Fibroblast of skin of back (primary cell): ENCODE results near the gene GBE1.
A peak's percentile ranks its signal among the peaks of the same experiment; 100 is the strongest.
"Not testable (repeated sequence)": the region's sequence is repeated elsewhere in the genome, so short reads cannot be mapped to it uniquely, and the experiment has no call there.

Experiments
- DNase-seq: peaks from one replicate; pipeline ENCODE4 v3.0.0-alpha.2; 2013

Gene GBE1

GRCh38 chr3:81753416-81754027 lies 7.9 kb downstream of the GBE1 start:
- DNase-seq = no peak

- no peak for DNase-seq
Measured at GRCh38 chr3:81752604-81753003, 8.8 kb downstream of the GBE1 start.

DNA sequence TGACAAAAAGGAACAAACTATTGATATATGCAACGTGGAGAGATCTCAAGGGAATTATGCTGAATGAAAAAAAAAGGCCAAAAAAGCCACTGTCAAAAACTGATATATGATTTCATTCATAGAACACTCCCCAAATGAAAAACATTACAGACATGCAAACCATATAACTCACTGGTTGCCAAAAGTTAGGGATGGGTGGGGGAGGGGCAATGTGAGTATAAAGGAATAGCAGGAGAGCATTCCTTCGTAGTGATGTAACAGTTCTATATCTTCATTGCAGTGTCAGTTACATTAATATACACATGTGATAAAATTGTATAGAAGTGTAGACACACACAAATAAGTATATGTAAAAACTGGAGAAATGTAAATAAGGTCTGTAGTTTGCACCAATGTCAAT lies 12.2 kb downstream of the GBE1 start:
- DNase-seq = peak; percentile 93

GRCh38 chr3:81747280-81747679 lies 14.2 kb downstream of the GBE1 start:
- DNase-seq = not testable (repeated sequence)

DNA sequence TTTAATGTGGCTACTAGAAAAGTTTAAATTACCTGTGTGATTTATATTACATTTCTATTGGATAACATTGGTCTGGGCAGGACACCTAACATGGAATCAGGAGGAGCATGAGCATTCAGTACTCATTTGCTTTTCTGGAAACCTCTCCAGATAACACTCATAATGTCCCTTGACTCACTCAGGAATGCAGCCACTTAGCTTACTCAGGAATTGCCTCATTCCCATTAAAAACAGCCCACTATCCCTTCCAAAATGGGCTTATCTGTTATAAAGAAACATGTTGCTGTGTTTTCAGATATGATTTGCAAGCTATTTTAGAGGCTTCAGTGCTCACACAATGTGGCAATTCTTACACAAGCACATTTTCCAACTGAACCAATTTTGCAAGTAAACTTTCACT lies 17.1 kb downstream of the GBE1 start:
- DNase-seq = peak; percentile 96

DNA sequence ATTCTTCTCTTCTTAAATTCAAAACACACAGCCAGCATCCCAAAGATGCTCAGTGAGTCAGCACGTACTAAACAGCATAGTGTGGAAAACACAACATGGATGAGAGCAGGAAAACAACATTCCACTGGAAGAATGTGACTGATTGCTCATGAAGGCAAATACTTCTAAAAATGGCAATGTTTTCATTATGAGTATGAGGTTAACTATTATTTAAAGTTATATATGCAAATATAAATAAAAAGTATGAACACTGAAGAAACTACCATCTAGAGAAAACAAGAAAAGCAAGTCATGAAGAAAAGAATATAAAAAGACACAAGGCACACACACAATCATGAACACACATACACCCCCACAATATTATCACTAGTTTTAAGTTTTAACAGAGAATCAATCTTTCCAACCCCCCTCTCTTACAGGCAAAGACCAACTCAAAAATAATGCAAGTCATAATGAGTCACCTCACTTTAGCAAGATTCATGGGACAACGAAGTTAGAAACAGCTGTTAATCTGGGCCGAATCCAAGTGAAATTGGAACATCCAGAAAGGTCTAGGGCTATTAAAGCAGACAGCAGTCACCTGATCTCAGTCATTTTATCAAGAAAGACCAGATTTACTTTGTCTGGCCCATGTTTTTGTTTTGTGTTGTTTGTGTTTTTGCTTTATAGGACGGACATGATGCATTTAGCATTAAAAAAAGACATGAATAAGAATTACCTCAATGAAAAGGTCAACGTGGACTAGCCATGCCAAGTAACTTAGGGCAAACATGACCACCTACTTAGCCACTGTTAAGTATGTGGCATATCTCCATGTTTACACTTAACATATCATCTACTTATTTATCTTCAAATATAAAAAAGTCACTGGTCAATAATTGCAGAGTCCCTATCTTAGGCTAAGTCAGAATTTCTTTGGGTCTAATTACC lies 18.1 kb downstream of the GBE1 start:
- peak; percentile 98 for DNase-seq

GRCh38 chr3:81742581-81742980 lies 18.9 kb downstream of the GBE1 start:
- DNase-seq = peak; percentile 48

DNA sequence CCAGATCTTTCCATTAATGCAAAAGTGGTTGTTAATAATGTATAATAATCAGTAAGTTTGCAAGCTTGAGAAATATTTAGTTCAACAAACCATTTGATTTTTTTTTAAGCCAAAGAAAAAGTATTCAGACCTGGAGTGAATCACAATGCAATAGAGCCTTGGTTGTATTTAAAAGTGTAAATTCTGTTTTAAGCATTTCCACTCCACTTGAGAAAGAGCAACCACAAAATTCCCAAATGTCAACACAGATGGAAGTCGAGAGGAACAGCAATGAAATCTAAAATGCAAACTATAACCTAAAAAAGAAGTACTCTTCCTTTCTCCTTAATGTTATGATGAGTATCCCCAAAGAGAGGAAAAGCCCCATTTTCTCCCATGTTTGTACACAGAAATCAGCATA lies 20.2 kb downstream of the GBE1 start:
- peak; percentile 66 for DNase-seq

GRCh38 chr3:81740731-81741130 lies 20.7 kb downstream of the GBE1 start:
- no peak for DNase-seq

DNA sequence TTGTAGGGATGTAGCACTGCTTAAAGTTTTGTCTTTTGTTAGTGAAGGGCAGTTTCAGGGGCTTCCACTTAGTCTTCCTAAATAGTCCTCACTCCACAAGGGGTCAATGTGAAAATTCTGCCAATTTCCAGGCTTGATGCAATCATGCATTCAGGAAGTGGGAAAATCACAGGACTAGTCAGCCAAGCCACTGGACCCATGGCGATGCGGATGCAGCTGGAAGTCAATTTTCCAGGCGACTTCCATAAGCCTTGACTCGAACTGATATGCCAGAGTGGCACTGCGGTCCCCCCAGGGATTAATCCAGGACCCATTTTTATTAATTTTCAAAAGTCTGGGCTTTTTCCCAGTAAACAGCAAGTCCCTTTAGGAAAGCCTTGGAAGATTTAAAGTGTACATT lies 26.1 kb downstream of the GBE1 start:
- DNase-seq = no peak

DNA sequence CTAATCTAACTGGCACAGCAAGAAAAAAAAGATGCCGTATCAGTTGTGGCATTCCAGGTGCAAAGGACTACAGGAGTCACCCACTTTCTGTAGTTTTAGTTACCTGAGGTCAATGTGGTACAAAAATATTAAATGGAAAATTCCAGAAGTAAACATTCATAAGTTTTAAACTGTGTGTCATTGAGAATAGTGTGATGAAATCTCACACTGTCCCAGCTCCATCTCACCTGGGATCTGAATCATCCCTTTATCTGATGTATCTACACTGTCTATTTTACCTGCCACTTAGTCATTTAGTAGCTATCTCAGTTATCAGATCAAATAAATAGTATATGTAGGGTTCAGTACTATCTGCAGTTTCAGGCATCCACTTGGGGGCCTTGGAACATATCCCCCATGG lies 26.7 kb downstream of the GBE1 start:
- no peak for DNase-seq

DNA sequence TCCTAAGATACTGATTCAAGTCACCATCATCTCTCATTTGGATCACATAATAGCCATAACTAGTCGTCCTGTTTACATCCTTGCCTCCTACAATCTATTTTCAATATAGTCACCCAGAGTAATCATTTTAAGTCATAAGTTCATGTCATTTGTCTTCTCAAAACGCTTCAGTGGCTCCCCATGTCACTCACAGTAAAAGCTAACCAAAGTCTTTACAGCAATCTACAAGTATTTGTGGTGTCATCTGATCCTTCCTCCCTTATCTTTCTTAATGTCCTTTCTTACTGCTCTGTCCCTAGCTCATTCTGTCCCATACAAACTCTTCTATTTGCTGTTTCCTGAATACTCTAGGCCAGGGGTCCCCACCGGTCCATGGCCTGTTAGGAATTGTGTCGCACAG lies 28.8 kb downstream of the GBE1 start:
- no peak for DNase-seq

DNA sequence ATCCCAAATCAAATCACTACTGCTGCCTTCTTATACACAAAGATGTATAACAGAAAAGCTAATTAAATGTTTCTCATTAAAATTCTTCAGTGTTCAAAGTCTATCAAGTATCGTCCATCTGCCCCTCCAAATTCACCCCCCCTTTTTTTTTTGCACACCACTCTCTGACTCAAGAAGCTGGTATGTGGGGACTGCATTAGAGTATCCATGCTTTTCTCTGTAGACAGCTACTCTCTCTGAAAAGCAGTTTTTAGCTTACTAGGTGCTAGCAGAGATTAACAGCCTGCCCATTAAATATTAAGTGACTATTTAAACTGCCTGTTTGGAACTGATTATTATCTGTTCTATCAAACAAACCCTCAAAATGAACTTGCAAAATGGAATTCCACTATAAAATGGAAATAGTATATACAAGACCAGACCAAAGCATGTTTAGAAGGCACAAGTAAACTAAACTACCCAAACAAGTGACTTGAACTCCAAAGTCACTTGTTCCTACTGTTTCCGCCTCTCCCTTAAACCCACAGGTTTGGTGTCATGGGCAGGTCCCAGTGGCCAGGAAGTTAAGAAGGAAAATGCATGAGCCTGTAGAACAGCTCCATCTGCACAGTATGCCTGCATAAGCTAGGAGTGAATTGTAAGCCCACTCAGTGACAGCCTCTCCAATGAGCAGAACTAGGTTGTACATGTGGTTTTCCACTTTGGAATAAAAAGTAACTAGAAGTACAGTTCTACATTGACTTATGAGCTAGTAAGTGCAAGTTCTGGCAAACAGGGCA lies 32.5 kb downstream of the GBE1 start:
- peak; percentile 83 for DNase-seq

DNA sequence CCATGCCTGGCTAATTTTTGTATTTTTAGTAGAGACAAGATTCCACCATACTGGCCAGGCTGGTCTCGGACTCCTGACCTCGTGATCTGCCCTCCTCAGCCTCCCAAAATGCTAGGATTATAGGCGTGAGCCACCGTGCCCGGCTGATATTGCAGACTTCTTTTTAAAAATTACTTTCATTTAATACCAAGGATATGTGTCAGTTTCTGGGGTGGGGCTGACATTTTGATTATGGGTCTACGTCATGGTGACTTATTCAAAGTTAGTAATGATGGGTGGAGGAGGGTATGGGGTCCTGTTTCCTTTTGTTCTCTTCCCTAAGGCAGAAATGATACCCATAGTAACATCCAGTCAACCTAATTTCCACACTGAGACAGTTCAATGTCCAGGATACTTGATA lies 34.7 kb downstream of the GBE1 start:
- DNase-seq = peak; percentile 79

- DNase-seq = peak; percentile 60
Measured at GRCh38 chr3:81726132-81726531, 35.3 kb downstream of the GBE1 start.

GRCh38 chr3:81723732-81724313 lies 37.6 kb downstream of the GBE1 start:
- peak; percentile 69 for DNase-seq

GRCh38 chr3:81718311-81718710 lies 43.1 kb downstream of the GBE1 start:
- DNase-seq = no peak

GRCh38 chr3:81716870-81717509 lies 44.5 kb downstream of the GBE1 start:
- no peak for DNase-seq

DNA sequence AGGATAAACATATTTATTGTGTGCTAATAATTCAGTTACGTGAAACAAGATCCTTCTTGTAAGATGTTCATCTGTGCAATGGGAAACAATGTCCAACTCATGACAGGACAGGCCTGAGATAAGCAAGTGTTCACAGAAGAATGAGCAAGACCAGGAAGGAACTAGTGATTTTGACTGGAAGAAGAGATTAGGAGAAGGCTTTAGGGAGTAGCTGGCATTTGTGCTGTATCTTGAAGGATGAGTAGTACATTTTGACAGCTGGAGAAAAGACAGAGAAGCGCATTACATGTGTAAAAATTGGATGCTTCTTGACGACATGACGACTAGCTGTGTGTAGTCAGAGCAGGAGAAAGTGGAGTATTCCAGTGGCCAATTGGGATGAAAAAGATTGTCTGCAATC lies 48.4 kb downstream of the GBE1 start:
- no peak for DNase-seq

DNA sequence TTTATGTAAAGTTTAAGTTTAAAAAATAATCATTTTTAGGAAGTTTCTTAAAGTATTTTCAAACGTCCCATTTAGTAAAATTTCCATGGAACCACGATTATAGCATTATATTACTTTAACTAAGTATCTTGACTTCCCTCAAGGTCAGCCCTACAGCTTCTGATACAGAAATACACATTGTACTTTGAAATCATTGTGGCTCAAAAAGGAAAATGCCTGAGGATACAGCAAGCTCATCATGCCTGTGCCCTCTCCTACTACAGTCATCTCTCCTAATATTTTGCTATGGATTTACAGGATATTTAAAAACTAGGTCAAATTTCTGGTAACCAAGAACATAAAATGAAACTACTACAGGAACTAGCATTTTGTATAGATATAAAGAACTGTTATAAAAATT lies 51.8 kb downstream of the GBE1 start:
- no peak for DNase-seq

DNA sequence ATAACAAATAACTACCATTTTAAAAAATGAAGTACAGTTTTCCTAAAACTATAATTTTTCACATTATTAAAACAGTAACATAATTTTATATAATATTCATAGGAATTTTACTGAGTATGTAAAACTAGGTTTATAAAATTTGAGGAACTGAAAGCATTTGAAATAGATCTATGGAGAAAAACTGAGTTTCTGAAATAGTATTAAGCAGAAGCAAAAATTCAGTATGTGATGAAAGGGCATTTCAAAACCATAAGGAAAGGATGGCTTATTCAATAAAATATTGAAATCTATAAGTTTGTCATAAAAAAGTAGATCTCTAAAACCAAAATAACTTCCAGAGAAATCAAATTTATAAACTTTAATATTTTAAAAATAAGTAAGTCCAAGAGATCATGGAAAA lies 53.4 kb downstream of the GBE1 start:
- DNase-seq = no peak

DNA sequence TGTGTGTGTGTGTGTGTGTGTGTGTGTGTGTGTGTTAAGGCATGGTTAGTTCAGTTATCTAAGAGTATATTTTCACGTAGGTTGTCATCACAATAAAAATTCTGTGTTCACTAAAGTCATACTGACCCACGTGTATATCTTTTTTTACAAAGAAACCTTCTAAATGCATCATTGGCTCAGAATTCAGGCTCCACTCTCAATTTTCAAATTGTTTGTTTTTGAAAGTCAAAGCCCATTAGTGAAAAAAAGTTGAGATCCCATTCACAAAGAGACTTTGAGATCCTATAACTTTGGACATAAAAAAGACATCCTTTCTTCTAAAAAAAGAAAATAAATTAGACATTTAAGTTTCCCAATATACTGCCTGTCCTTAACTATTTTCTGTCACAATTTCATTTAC lies 59.3 kb downstream of the GBE1 start:
- DNase-seq = no peak
